ENCODE data around the gene ANXA8L1. TPM values are rescaled to one million over a fixed set of nuclear protein-coding genes. Genes with fewer than 3 reads are reported as not detected.
"Not testable (repeated sequence)": the region's sequence is repeated elsewhere in the genome, so short reads cannot be mapped to it uniquely, and the experiment has no call there.

ANXA8L1 gene
- total and polyA plus RNA-seq, 7 donors, result 0.68 TPM; not detected in 6

- H3K9me3 ChIP-seq; H3K4me3 ChIP-seq; DNase-seq; H3K36me3 ChIP-seq; H3K4me1 ChIP-seq; intact Hi-C loops (cut with DNase I); H3K27me3 ChIP-seq: not testable (repeated sequence)
- H3K27ac ChIP-seq, result peak overlapping the region in 1 of 4 donors; percentile 61
- WGBS, 2 donors, result 65 to 78% methylated on average over 4 of the region's 13 CpGs
Measured at GRCh38 chr10:46419570-46420379, 44.2 kb downstream of the ANXA8L1 start.

- DNase-seq; H3K4me1 ChIP-seq; intact Hi-C loops (cut with DNase I); H3K9me3 ChIP-seq; H3K27ac ChIP-seq; H3K4me3 ChIP-seq; H3K36me3 ChIP-seq; H3K27me3 ChIP-seq: not testable (repeated sequence)
- WGBS, 2 donors, result no CpG with 5 or more reads among the region's 2 CpGs
Measured at GRCh38 chr10:46423550-46423949, 48.0 kb downstream of the ANXA8L1 start.

- H3K27ac ChIP-seq, result peak overlapping the region in 1 of 4 donors; percentile 81
- H3K4me3 ChIP-seq; H3K9me3 ChIP-seq; H3K36me3 ChIP-seq; intact Hi-C loops (cut with DNase I); H3K27me3 ChIP-seq: not testable (repeated sequence)
- peaks cover 0 to 21% (median 15%) of the 10 kb centered on the region in 4 donors for H3K4me1 ChIP-seq
- WGBS, 2 donors, result no CpG with 5 or more reads among the region's 4 CpGs
- peak; percentile 85 for DNase-seq
Measured at GRCh38 chr10:46440942-46441341, 65.4 kb downstream of the ANXA8L1 start.

Other genes with a start within 250 kb of the ANXA8L1 start
- not detected for gene ANTXRL, start 88.8 kb upstream of the ANXA8L1 start, total RNA-seq
- not detected for gene ANTXRL, start 88.8 kb upstream of the ANXA8L1 start, polyA plus RNA-seq
- 1 to 10 TPM; 1.5 to 6.6 (median 4.1) TPM for gene NPY4R, start 90.2 kb downstream of the ANXA8L1 start, total RNA-seq
- 1 to 10 TPM in 2 of 3 donors, under 1 TPM in 1; 0.46 to 3.1 (median 2.4) TPM for gene NPY4R, start 90.2 kb downstream of the ANXA8L1 start, polyA plus RNA-seq
- gene GPRIN2, start 180.9 kb downstream of the ANXA8L1 start, total RNA-seq, result 1 to 10 TPM in 1 of 4 donors, under 1 TPM in 2, not detected in 1; 0.16 to 1.4 (median 0.27) TPM
- 10 to 100 TPM; 21.7 to 30.0 (median 21.8) TPM for gene GPRIN2, start 180.9 kb downstream of the ANXA8L1 start, polyA plus RNA-seq
- 1 to 10 TPM in 2 of 4 donors, under 1 TPM in 2; 0.81 to 1.4 (median 1.0) TPM for gene SYT15, start 203.4 kb downstream of the ANXA8L1 start, total RNA-seq
- gene SYT15, start 203.4 kb downstream of the ANXA8L1 start, polyA plus RNA-seq, result 1 to 10 TPM; 1.2 to 1.7 (median 1.2) TPM

Data from sigmoid colon (tissue), 7 donors.